Measurements from ENCODE around the gene DPEP2NB.
"Not testable (repeated sequence)": the region's sequence is repeated elsewhere in the genome, so short reads cannot be mapped to it uniquely, and the experiment has no call there.

Gene DPEP2NB

DNA sequence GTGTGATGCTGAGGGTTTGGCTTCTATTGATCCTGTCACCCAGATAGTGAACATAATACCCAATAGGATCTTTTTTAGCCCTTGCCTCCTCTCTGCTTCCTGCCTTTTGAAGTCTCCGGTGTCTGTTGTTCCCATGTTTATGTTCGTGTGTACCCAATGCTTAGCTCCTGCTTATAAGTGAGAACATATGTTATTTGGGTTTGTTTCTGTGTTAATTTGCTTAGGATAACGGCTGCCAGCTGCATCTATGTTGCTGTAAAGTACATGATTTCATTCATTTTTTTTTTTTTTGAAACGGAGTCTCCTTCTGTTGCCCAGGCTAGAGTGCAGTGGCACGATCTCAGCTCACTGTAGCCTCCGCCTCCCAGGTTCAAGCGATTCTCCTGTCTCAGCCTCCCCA, 30.4 kb upstream of the DPEP2NB start:
- Histone ChIP-seq H3K9ac (ENCODE audit: insufficient read length) (no peak overlapping the region), H3K36me3 (ENCODE audit: insufficient read depth, low read length) (no peaks in the 10 kb centered on the region; the same call in 1 of the 2 replicates), H3K9me3 (ENCODE audit: low read depth, low read length) (no peaks in the 10 kb centered on the region), H3K27ac (no peak overlapping the region), H3K4me3 (no peak overlapping the region)
- TF ChIP-seq POLR2AphosphoS5 (IDR thresholded peaks at IDR 0.05; ENCODE audit: borderline replicate concordance, low read depth, low read length) (no peak), EZH2 (IDR thresholded peaks at IDR 0.05) (no peak), FOXP2 (optimal IDR thresholded peaks at IDR 0.05; ENCODE audit: control extremely low read depth, extremely low read length, insufficient read depth) (no peak)
- DNase-seq (ENCODE audit: low read depth, low spot score) = no peak

DNA sequence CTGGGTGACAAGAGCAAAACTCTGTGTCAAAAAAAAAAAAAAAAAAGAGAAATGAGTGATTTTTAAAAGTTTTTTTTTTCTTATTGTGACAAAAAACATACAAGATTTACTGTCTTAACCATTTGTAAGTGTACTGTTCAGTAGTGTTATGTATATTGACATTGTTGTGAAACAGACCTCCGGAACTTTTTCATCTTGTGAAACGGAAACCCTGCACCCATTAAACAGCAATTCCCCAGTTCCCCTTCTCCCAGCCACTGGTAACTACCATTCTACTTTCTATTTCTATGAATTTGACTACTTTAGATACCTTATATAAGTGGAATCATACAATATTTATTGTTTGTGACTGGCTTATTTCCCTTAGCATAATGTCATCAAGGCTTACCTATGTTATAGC, 26.1 kb upstream of the DPEP2NB start:
- Histone ChIP-seq H3K9me3 (ENCODE audit: low read depth, low read length) (no peaks in the 10 kb centered on the region), H3K9ac (ENCODE audit: insufficient read length) (no peak overlapping the region), H3K27ac (no peak overlapping the region), H3K4me3 (no peak overlapping the region), H3K36me3 (ENCODE audit: insufficient read depth, low read length) (no peaks in the 10 kb centered on the region; the same call in 1 of the 2 replicates)
- no peak for DNase-seq (ENCODE audit: low read depth, low spot score)
- TF ChIP-seq EZH2 (IDR thresholded peaks at IDR 0.05) (no peak), POLR2AphosphoS5 (IDR thresholded peaks at IDR 0.05; ENCODE audit: borderline replicate concordance, low read depth, low read length) (no peak), FOXP2 (optimal IDR thresholded peaks at IDR 0.05; ENCODE audit: control extremely low read depth, extremely low read length, insufficient read depth) (no peak)

DNA sequence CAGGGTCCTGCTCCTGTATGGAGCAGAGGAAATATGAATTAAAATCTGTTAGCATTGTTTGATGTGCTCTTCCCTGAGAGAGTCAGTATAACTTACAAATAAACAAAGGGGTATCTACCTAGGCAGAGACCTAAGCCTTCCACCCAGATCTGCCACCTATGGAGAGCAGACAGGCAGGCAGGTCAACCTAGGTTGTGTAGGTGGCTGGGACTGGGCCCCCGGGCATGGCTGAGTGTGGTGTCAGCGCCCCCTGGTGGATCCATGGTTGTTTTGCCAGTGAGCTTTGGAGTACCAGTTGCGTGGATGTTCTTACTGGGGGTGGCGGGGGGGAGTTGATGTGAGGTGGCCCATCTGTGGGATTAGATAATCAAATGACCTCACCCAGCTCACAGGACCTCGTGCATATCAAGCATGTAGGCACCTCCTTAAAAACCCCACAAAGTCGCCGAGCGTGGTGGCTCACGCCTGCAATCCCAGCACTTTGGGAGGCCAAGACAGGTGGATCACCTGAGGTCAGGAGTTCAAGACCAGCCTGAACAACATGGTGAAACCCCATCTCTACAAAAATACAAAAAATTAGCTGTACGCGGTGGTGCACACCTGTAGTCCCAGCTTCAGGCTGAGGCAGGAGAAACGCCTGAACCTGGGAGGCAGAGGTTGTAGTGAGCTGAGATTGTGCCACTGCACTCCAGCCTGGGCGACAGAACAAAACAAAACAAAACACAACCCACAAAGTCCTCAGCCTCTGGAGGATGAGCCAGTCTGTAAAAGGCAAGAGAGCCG, 25.0 kb upstream of the DPEP2NB start:
- Histone ChIP-seq H3K4me3 (no peak overlapping the region), H3K9ac (ENCODE audit: insufficient read length) (no peak overlapping the region)

DNA sequence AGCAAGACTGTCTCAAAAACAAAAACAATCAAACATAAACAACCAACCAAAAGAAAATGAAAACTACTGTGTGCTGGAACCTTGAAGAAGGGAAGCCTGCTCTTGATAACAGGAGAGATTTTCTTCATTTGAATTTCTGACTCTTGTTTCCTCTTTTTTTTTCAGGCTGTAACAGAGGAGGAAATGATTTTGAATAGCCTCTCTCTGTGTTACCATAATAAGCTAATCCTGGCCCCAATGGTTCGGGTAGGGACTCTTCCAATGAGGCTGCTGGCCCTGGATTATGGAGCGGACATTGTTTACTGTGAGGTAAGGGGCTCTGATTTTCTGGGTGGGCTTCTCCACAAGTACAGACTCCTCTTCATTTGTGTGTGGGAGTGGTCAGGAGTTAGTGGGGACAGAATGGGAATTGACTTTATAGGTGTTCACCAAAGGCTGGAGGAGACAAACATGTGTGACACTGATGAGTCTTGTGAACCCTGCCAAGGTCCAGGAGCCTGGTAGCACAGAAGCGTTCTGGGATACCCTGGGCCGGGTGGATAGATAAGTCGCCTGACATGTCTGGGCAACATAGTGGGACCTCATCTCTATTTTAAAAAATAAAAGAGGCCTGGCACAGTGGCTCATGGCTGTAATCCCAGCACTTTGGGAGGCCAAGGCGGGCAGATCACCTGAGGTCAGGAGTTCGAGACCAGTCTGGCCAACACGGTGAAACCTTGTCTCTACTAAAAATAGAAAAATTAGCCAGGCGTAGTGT, 22.3 kb upstream of the DPEP2NB start:
- Histone ChIP-seq H3K36me3 (ENCODE audit: insufficient read depth, low read length) (no peaks in the 10 kb centered on the region; the same call in 1 of the 2 replicates), H3K9me3 (ENCODE audit: low read depth, low read length) (no peaks in the 10 kb centered on the region), H3K27ac (no peak overlapping the region), H3K9ac (ENCODE audit: insufficient read length) (no peak overlapping the region), H3K4me3 (no peak overlapping the region)
- no peak for TF ChIP-seq FOXP2 (optimal IDR thresholded peaks at IDR 0.05; ENCODE audit: control extremely low read depth, extremely low read length, insufficient read depth)
- TF ChIP-seq POLR2AphosphoS5 (IDR thresholded peaks at IDR 0.05; ENCODE audit: borderline replicate concordance, low read depth, low read length) = no peak
- no peak for TF ChIP-seq EZH2 (IDR thresholded peaks at IDR 0.05)
- no peak for DNase-seq (ENCODE audit: low read depth, low spot score)

More for the DNA sequence above, 25.0 kb upstream of the DPEP2NB start:
- H3K27ac ChIP-seq = no peak overlapping the region
- H3K36me3 ChIP-seq (ENCODE audit: insufficient read depth, low read length) = no peaks in the 10 kb centered on the region; the same call in 1 of the 2 replicates
- no peak for DNase-seq (ENCODE audit: low read depth, low spot score)
- no peak for TF ChIP-seq POLR2AphosphoS5 (IDR thresholded peaks at IDR 0.05; ENCODE audit: borderline replicate concordance, low read depth, low read length)
- TF ChIP-seq FOXP2 (optimal IDR thresholded peaks at IDR 0.05; ENCODE audit: control extremely low read depth, extremely low read length, insufficient read depth) = no peak
- no peak for TF ChIP-seq EZH2 (IDR thresholded peaks at IDR 0.05)
- no peaks in the 10 kb centered on the region for H3K9me3 ChIP-seq (ENCODE audit: low read depth, low read length)

DNA sequence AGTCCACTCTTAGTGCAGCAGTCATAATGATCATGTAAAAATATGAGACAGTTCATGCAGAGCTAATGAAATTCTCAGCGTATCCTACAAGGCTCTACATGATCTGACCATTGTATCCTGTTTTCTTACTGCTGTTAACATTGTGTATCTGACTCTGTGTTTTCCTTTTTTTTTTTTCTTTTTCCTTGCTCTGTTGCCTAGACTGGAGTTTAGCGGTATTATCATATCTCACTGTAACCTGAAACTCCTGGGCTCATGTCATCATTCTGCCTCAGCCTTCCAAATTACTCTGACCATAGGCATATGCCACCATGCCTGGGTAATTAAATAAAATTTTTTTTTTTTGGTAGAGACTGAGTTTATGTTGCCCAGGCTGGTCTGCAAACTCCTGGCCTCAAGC, 19.5 kb upstream of the DPEP2NB start:
- Histone ChIP-seq H3K9ac (ENCODE audit: insufficient read length) (no peak overlapping the region), H3K9me3 (ENCODE audit: low read depth, low read length) (no peaks in the 10 kb centered on the region), H3K27ac (no peak overlapping the region), H3K36me3 (ENCODE audit: insufficient read depth, low read length) (no peaks in the 10 kb centered on the region; the same call in 1 of the 2 replicates), H3K4me3 (no peak overlapping the region)
- TF ChIP-seq EZH2 (IDR thresholded peaks at IDR 0.05) = no peak
- no peak for TF ChIP-seq POLR2AphosphoS5 (IDR thresholded peaks at IDR 0.05; ENCODE audit: borderline replicate concordance, low read depth, low read length)
- no peak for TF ChIP-seq FOXP2 (optimal IDR thresholded peaks at IDR 0.05; ENCODE audit: control extremely low read depth, extremely low read length, insufficient read depth)
- no peak for DNase-seq (ENCODE audit: low read depth, low spot score)

DNA sequence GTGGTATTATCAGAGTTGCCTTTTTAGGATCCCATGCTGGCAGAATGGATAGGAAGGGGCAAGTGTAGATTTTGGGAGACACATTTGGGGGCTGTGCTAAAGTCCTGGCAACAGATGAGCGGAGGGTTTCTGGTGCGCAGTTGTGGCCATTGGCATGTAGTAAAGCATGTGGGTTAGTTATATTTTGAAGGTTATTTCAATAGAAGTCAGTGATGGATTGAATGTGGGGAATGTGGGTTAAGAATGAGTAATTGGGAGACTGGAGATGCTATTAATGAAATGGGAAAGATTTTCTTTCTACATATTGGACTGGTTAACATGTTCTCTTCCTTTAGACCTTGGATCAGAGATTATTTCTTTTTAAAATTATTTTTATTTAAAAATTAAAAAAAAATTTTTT, 17.4 kb upstream of the DPEP2NB start:
- H3K4me3 ChIP-seq = no peak overlapping the region
- no peak for TF ChIP-seq EZH2 (IDR thresholded peaks at IDR 0.05)
- TF ChIP-seq POLR2AphosphoS5 (IDR thresholded peaks at IDR 0.05; ENCODE audit: borderline replicate concordance, low read depth, low read length) = no peak
- no peak for TF ChIP-seq FOXP2 (optimal IDR thresholded peaks at IDR 0.05; ENCODE audit: control extremely low read depth, extremely low read length, insufficient read depth)
- H3K36me3 ChIP-seq (ENCODE audit: insufficient read depth, low read length) = no peaks in the 10 kb centered on the region; the same call in 1 of the 2 replicates
- H3K27ac ChIP-seq = no peak overlapping the region
- no peak overlapping the region for H3K9ac ChIP-seq (ENCODE audit: insufficient read length)
- no peaks in the 10 kb centered on the region for H3K9me3 ChIP-seq (ENCODE audit: low read depth, low read length)
- DNase-seq (ENCODE audit: low read depth, low spot score) = no peak

DNA sequence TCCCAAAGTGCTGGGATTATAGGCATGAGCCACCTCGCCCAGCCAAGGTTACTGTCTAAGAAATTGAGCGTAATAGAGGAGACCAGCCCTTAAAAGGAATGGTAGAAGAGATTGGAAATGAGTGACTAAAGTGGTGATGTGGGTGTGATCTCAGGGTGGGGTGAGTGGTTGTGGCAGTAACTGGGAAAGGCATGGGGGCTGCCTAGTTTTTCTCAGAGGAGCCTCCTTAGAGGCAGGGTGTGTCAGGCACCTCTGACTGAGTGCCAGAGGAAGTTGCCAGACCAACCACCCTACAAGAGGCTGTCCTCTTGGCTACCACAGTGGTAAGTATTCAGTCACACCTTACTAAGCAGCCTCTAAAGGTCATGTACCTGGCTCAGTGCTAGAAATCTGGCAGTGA, 16.2 kb upstream of the DPEP2NB start:
- no peaks in the 10 kb centered on the region for H3K9me3 ChIP-seq (ENCODE audit: low read depth, low read length)
- no peak for TF ChIP-seq EZH2 (IDR thresholded peaks at IDR 0.05)
- TF ChIP-seq POLR2AphosphoS5 (IDR thresholded peaks at IDR 0.05; ENCODE audit: borderline replicate concordance, low read depth, low read length) = no peak
- TF ChIP-seq FOXP2 (optimal IDR thresholded peaks at IDR 0.05; ENCODE audit: control extremely low read depth, extremely low read length, insufficient read depth) = no peak
- H3K4me3 ChIP-seq = no peak overlapping the region
- H3K27ac ChIP-seq = no peak overlapping the region
- no peak overlapping the region for H3K9ac ChIP-seq (ENCODE audit: insufficient read length)
- no peak for DNase-seq (ENCODE audit: low read depth, low spot score)
- H3K36me3 ChIP-seq (ENCODE audit: insufficient read depth, low read length) = no peaks in the 10 kb centered on the region; the same call in 1 of the 2 replicates

DNA sequence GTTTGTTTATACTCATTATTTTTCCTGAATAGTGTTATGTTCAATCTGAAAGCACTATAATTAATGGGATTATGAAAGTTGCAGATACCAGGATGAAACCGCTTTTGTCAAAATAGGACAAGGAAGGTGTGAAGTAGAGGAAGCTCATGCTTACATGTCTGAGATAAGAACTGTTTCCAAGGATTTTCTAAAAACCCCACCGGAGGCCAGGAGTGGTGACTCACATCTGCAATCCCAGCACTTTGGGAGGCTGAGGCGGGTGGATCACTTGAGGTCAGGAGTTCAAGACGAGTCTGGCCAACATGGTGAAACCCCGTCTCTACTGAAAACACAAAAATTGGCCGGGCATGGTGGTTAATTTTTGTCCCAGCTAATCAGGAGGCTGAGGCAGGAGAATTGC, 14.4 kb upstream of the DPEP2NB start:
- H3K36me3 ChIP-seq (ENCODE audit: insufficient read depth, low read length); H3K9ac ChIP-seq (ENCODE audit: insufficient read length); H3K4me3 ChIP-seq; DNase-seq (ENCODE audit: low read depth, low spot score); H3K9me3 ChIP-seq (ENCODE audit: low read depth, low read length); H3K27ac ChIP-seq: not testable (repeated sequence)

Measured in SK-N-MC (cell line).